K562 (cell line): ENCODE measurements around the gene ZBTB24. TPM values are rescaled to one million over a fixed set of nuclear protein-coding genes. Genes with fewer than 3 reads are reported as not detected.

ENCODE experiments used
- ATAC-seq: fragments of 200-7000 bp; cut with Tn5 transposase; 3 replicates; pipeline ENCODE4 v1.9.1; 2020; ENCODE audit warnings: moderate library complexity
- BruUV-seq: library from RNA; stranded (reverse); fragments of 400-500 nt; replicated peaks from 2 replicates; lab custom pipeline; 2021; lab: Mats Ljungman, UMichigan
- CTCF ChIA-PET: fragments of 300-600 bp; formaldehyde crosslinking; extraction: SDS; loops from one replicate; lab custom pipeline; 2021; ENCODE audit warnings: low intra/inter-chr PET ratio; lab: Yijun Ruan, JAX
- POLR2A ChIA-PET: fragments of 300-600, 350-650 bp; sonication (Branson Sonifier 250); formaldehyde crosslinking; extraction: SDS; loops from one replicate; lab custom pipeline; 2021; ENCODE audit warnings: antibody characterized with exemption, inconsistent platforms; lab: Yijun Ruan, JAX
- DNase-seq, 4 experiments: peaks; one replicate each; pipeline versions ENCODE4 v3.0.0 to v3.0.0-alpha.2; 2011 to 2018; ENCODE audit warnings: low spot score in 3 of 4, mixed read lengths in 3 of 4; ENCODE audit errors: extremely low read depth in 1 of 4
- FAIRE-seq: peaks from 2 replicates; lab custom pipeline; 2011; peaks lifted over from hg19 to GRCh38; lab: Jason Lieb, UNC
- H2AFZ ChIP-seq: 2 replicates; pipeline ENCODE4 v1.6.0; 2011; ENCODE audit warnings: low read depth, low read length, control low read depth, inconsistent platforms
- H3K27ac ChIP-seq: fragments of 200-600 bp; 3 replicates; pipeline ENCODE4 v1.8.0; 2011; ENCODE audit warnings: low read depth, mild to moderate bottlenecking, control low read depth, inconsistent platforms, low read length, moderate library complexity, mixed read lengths; ENCODE audit errors: extremely low read depth
- H3K27me3 ChIP-seq, 2 experiments: fragments of 300-600 bp in 1 of 2; 2 replicates in 1 of 2; 3 replicates in 1 of 2; pipeline versions ENCODE4 v1.6.0 to v1.8.0; 2011; ENCODE audit warnings: inconsistent platforms in 2 of 2, low read length in 2 of 2, mild to moderate bottlenecking in 1 of 2, mixed read lengths in 1 of 2, moderate library complexity in 1 of 2; ENCODE audit not compliant: control insufficient read depth in 2 of 2, insufficient read depth in 2 of 2
- H3K36me3 ChIP-seq: fragments of 300-600 bp; 3 replicates; pipeline ENCODE4 v1.8.0; 2011; ENCODE audit warnings: mild to moderate bottlenecking, low read length, inconsistent platforms; ENCODE audit not compliant: control insufficient read depth, insufficient read depth
- H3K4me1 ChIP-seq, 2 experiments: fragments of 200-600 bp in 1 of 2; replicated peaks in 1 of 2; 2 replicates in 1 of 2; 3 replicates in 1 of 2; pipeline versions ENCODE4 v1.5.1 to v1.8.0; 2011; ENCODE audit warnings: inconsistent platforms in 2 of 2, low read length in 2 of 2, mild to moderate bottlenecking in 1 of 2, mixed read lengths in 1 of 2, moderate library complexity in 1 of 2; ENCODE audit not compliant: control insufficient read depth in 2 of 2, insufficient read depth in 2 of 2
- H3K4me2 ChIP-seq: 2 replicates; pipeline ENCODE4 v1.6.1; 2011; ENCODE audit warnings: low read length, control low read depth, inconsistent platforms, mixed read lengths; ENCODE audit not compliant: insufficient read depth
- H3K4me3 ChIP-seq: fragments of 200-600 bp; sonication (generic), shearing (Covaris generic); 2 replicates; pipeline ENCODE4 v1.5.1; 2016; ENCODE audit warnings: control low read depth, inconsistent platforms
- H3K79me2 ChIP-seq: fragments of 200-600 bp; 3 replicates; pipeline ENCODE4 v1.8.0; 2011; ENCODE audit warnings: low read length, inconsistent platforms; ENCODE audit not compliant: control insufficient read depth, insufficient read depth
- H3K9ac ChIP-seq, 2 experiments: 2 replicates each; pipeline versions ENCODE4 v1.6.0 to v1.6.1; 2011; ENCODE audit warnings: low read depth in 2 of 2, low read length in 2 of 2, control low read depth in 1 of 2, inconsistent platforms in 1 of 2, mild to moderate bottlenecking in 1 of 2, mixed read lengths in 1 of 2; ENCODE audit not compliant: insufficient read depth in 1 of 2
- H3K9me1 ChIP-seq: one replicate; pipeline ENCODE4 v1.6.0; 2011; ENCODE audit warnings: inconsistent platforms, mild to moderate bottlenecking, low read length, moderate library complexity; ENCODE audit not compliant: control insufficient read depth, insufficient read depth
- H3K9me3 ChIP-seq: replicated peaks from 2 replicates; pipeline ENCODE4 v1.5.1; 2011; ENCODE audit warnings: low read depth, low read length, inconsistent platforms; ENCODE audit not compliant: control insufficient read depth, insufficient read depth
- H4K20me1 ChIP-seq: replicated peaks from 2 replicates; pipeline ENCODE4 v1.6.1; 2011; ENCODE audit warnings: low read length, inconsistent platforms, mixed read lengths; ENCODE audit not compliant: control insufficient read depth, insufficient read depth
- CAMTA2 ChIP-seq: fragments of 250-450 bp; sonication (Bioruptor Pico); conservative IDR thresholded peaks from 2 replicates; pipeline ENCODE4 v1.5.1; 2022
- CBFA2T2 ChIP-seq: fragments of 450-650 bp; conservative IDR thresholded peaks from 2 replicates; pipeline ENCODE4 v1.6.1; 2017; ENCODE audit warnings: mild to moderate bottlenecking
- CHCHD3 ChIP-seq: fragments of 250-450 bp; sonication (Bioruptor Pico); IDR thresholded peaks from 2 replicates; pipeline ENCODE4 v2.1.2; 2022; ENCODE audit warnings: mild to moderate bottlenecking
- FOXK2 ChIP-seq, 2 experiments: fragments of 450-650 bp; IDR thresholded peaks in 1 of 2; conservative IDR thresholded peaks in 1 of 2; 2 replicates each; pipeline ENCODE4 v1.6.1; 2016; ENCODE audit warnings: low read depth in 2 of 2, mild to moderate bottlenecking in 1 of 2
- IFI16 ChIP-seq: fragments of 250-450 bp; sonication (Bioruptor Pico); IDR thresholded peaks from 2 replicates; pipeline ENCODE4 v2.1.2; 2022; ENCODE audit warnings: mild to moderate bottlenecking, inconsistent platforms
- ILF3 ChIP-seq: fragments of 450-650 bp; IDR thresholded peaks from 2 replicates; pipeline ENCODE4 v1.6.1; 2018; ENCODE audit warnings: antibody characterized with exemption, mild to moderate bottlenecking, moderate library complexity, borderline replicate concordance
- NR1H2 ChIP-seq: sonication (generic); formaldehyde crosslinking; IDR thresholded peaks from 2 replicates; pipeline ENCODE4 v1.4.0; 2020; ENCODE audit warnings: mild to moderate bottlenecking, missing genetic modification reagents
- PHB ChIP-seq: fragments of 250-450 bp; sonication (Bioruptor Pico); IDR thresholded peaks from 2 replicates; pipeline ENCODE4 v1.5.0; 2021
- POLR2B ChIP-seq: fragments of 450-650 bp; IDR thresholded peaks from 2 replicates; pipeline ENCODE4 v1.6.1; 2018; ENCODE audit warnings: low read depth; ENCODE audit not compliant: partially characterized antibody
- SNIP1 ChIP-seq: fragments of 450-650 bp; IDR thresholded peaks from 2 replicates; pipeline ENCODE4 v1.7.1; 2017; ENCODE audit warnings: low read depth, mild to moderate bottlenecking
- SUPT5H ChIP-seq: fragments of 450-650 bp; IDR thresholded peaks from 2 replicates; pipeline ENCODE4 v1.6.1; 2016
- TEAD4 ChIP-seq, 2 experiments: sonication (generic) in 1 of 2; formaldehyde crosslinking in 1 of 2; IDR thresholded peaks; 2 replicates each; pipeline versions ENCODE4 v1.6.1 to v1.8.0; 2012 to 2022; ENCODE audit warnings: borderline replicate concordance in 1 of 2, inconsistent platforms in 1 of 2, low read length in 1 of 2, mild to moderate bottlenecking in 1 of 2, missing genetic modification reagents in 1 of 2
- ZFPM2 ChIP-seq: fragments of 250-450 bp; sonication (Bioruptor Pico); IDR thresholded peaks from 2 replicates; pipeline ENCODE4 v1.5.1; 2022; ENCODE audit warnings: mild to moderate bottlenecking
- ZNF217 ChIP-seq: sonication (generic); formaldehyde crosslinking; IDR thresholded peaks from 2 replicates; pipeline ENCODE4 v1.8.0; 2022; ENCODE audit warnings: mild to moderate bottlenecking, missing genetic modification reagents
- ZNF583 ChIP-seq: fragments of 250-450 bp; sonication (Bioruptor Pico); IDR thresholded peaks from 2 replicates; pipeline ENCODE4 v1.4.0; 2020
- WGBS: fragments of 100-300 bp; shearing (Covaris generic); methylation state at CpG from one replicate; pipeline ENCODE4 v1.1.6; 2016; ENCODE audit warnings: low coverage, mixed read lengths; ENCODE audit not compliant: insufficient coverage; ENCODE audit errors: missing lambda C conversion rate; 5-methylcytosine and 5-hydroxymethylcytosine counted together
- in situ Hi-C: fragments of 300-500 bp; cut with MboI; formaldehyde crosslinking; loops from 4 replicates; pipeline ENCODE4 v1.15.0; 2018; ENCODE audit warnings: inconsistent platforms, mixed read lengths
- intact Hi-C: fragments of 100-400 bp; cut with micrococcal nuclease; formaldehyde crosslinking; loops from 2 replicates; pipeline ENCODE4 v1.14.2; 2022
- polyA plus RNA-seq, 8 experiments: library from polyadenylated mRNA; depleted of rRNA in 4 of 8; stranded (reverse) in 5 of 8; unstranded in 3 of 8; fragments of >200 nt; fragmentation: Nextera tagmentation in 2 of 8; fragmentation: Illumina TruSeq in 1 of 8; extraction: Ambion mirVana in 2 of 8; extraction: Trizol in 1 of 8; gene quantifications; 2 replicates each; pipeline versions ENCODE4 v1.2.1 to v1.2.3, GENCODE V29; 2011 to 2014; ENCODE audit warnings: inconsistent platforms in 1 of 8, missing spikeins in 1 of 8
- total RNA-seq, 7 experiments: library from RNA; depleted of rRNA in 6 of 7; stranded (reverse); fragments of >200 nt in 6 of 7; fragmentation: Illumina TruSeq in 2 of 7; extraction: Trizol in 2 of 7; gene quantifications; 2 replicates each; pipeline versions ENCODE4 v1.2.1 to v1.2.3, GENCODE V29; 2011 to 2021; ENCODE audit warnings: low replicate concordance in 1 of 7
- TF ChIP-seq, protein P1 (sequence below): fragments of 250-450 bp; sonication (Bioruptor Pico); IDR thresholded peaks from 2 replicates; pipeline ENCODE4 v1.8.0; 2022; ENCODE audit warnings: moderate library complexity, mild to moderate bottlenecking, inconsistent platforms

ZBTB24 gene
- total and polyA plus RNA-seq, 9 of the 15 experiments (the other 6 are each of a cell fraction or from before 2014, with no cell fraction given): 2.0 to 16.7 (median 8.3) TPM

- no peak for ATAC-seq
- H3K79me2 ChIP-seq: peaks cover 66% of the 10 kb centered on the region
- in situ Hi-C loops (no loop called here), intact Hi-C loops (no loop called here)
- no peak overlapping the region for H3K27ac ChIP-seq
- H2AFZ ChIP-seq: no peak overlapping the region
- peaks cover 77% of the 10 kb centered on the region for H3K36me3 ChIP-seq
- H3K4me1 ChIP-seq: peaks cover 26 to 34% of the 10 kb centered on the region in 2 experiments
- H3K4me2 ChIP-seq: peak overlapping the region; percentile 22; the same call in 1 of the 2 replicates
- ChIA-PET CTCF (no interaction called here), POLR2A (interaction anchor here (0.6 to 1.0 kb wide), 2 partner anchors 9 to 101 kb away, joined by 3 to 4 read pairs; no protein-coding TSS in a partner anchor)
- 61% methylated on average over 9 of the region's 9 CpGs for WGBS
- TF ChIP-seq SUPT5H (no peak), POLR2B (no peak), PHB (no peak), TEAD4 (IDR thresholded peaks at IDR 0.05; ENCODE audit: low read length) (no peak), TEAD4 (CRISPR knock-in tag; IDR thresholded peaks at IDR 0.05; ENCODE audit: borderline replicate concordance) (no peak), IFI16 (no peak), CAMTA2 (CRISPR knock-in tag) (no peak), ZNF217 (no peak), SNIP1 (no peak), ILF3 (no peak), ZNF583 (CRISPR knock-in tag) (no peak), CBFA2T2 (no peak), FOXK2 (conservative IDR thresholded peaks at IDR 0.05 in 1 of 2, IDR thresholded peaks at IDR 0.05 in 1 of 2; ENCODE audit: low read depth in 2 of 2) (no peak), CHCHD3 (no peak), NR1H2 (no peak), ZFPM2 (CRISPR knock-in tag) (no peak)
- TF ChIP-seq, protein P1, sequence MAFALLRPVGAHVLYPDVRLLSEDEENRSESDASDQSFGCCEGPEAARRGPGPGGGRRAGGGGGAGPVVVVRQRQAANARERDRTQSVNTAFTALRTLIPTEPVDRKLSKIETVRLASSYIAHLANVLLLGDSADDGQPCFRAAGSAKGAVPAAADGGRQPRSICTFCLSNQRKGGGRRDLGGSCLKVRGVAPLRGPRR: no peak
- BruUV-seq: no TSS peak
- H3K9me3 ChIP-seq: no peaks in the 10 kb centered on the region
- FAIRE-seq: peak; percentile 37
- 0 out of 2 replicates have a peak, but pooled peaks cover 3% of the 10 kb centered on the region for H4K20me1 ChIP-seq
- peaks cover 2% of the 10 kb centered on the region for H3K9me1 ChIP-seq
- no peaks in the 10 kb centered on the region for H3K27me3 ChIP-seq
- no peak for DNase-seq
- H3K9ac ChIP-seq: peak overlapping the region in 1 of 2 experiments; percentile 53; a peak in 1 of 4 replicates
- H3K4me3 ChIP-seq: no peak overlapping the region
Observed at GRCh38 chr6:109478222-109478805, 4.7 kb downstream of the ZBTB24 start.
